ENCODE measurements around the gene KTN1.

DNA sequence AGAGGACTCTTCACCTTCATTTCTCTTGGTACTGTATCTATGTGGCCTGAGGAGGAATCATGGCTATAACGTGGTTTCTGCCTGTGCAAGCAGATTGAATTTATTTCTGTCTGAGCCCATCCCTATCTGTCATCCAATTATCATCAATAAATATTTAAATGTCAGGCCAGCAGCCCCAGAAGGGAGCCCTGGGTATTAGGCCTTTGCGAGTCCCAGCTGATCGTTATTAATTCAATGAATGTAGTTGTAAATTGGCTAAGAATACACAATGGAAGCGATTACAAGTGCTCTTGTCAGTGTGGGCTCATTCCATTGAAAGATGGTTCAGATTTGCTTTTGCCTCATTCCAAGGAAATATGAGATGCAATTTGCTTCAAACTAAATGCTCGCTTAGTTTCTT is 142.0 kb downstream of the KTN1 start:
- TF ChIP-seq ETV6 (CRISPR knock-in tag; IDR thresholded peaks at IDR 0.05): no peak
- TF ChIP-seq, protein P1, sequence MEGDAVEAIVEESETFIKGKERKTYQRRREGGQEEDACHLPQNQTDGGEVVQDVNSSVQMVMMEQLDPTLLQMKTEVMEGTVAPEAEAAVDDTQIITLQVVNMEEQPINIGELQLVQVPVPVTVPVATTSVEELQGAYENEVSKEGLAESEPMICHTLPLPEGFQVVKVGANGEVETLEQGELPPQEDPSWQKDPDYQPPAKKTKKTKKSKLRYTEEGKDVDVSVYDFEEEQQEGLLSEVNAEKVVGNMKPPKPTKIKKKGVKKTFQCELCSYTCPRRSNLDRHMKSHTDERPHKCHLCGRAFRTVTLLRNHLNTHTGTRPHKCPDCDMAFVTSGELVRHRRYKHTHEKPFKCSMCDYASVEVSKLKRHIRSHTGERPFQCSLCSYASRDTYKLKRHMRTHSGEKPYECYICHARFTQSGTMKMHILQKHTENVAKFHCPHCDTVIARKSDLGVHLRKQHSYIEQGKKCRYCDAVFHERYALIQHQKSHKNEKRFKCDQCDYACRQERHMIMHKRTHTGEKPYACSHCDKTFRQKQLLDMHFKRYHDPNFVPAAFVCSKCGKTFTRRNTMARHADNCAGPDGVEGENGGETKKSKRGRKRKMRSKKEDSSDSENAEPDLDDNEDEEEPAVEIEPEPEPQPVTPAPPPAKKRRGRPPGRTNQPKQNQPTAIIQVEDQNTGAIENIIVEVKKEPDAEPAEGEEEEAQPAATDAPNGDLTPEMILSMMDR (IDR thresholded peaks at IDR 0.05): no peak
- TF ChIP-seq FOXK1 (CRISPR knock-in tag; IDR thresholded peaks at IDR 0.05): no peak
- TF ChIP-seq NR3C1 (CRISPR knock-in tag; conservative IDR thresholded peaks at IDR 0.05; ENCODE audit: low read depth): no peak
- no peak for TF ChIP-seq ZSCAN18 (CRISPR knock-in tag; IDR thresholded peaks at IDR 0.05)
- no peak for TF ChIP-seq SP1 (CRISPR knock-in tag; conservative IDR thresholded peaks at IDR 0.05)
- TF ChIP-seq MXD4 (CRISPR knock-in tag; IDR thresholded peaks at IDR 0.05; ENCODE audit: borderline replicate concordance): no peak
- no peak for TF ChIP-seq MAX (CRISPR knock-in tag; IDR thresholded peaks at IDR 0.05)
- no peak for TF ChIP-seq ELF4 (CRISPR knock-in tag; IDR thresholded peaks at IDR 0.05; ENCODE audit: low read depth)
- no peak for TF ChIP-seq CBFB (CRISPR knock-in tag; IDR thresholded peaks at IDR 0.05; ENCODE audit: low read depth)
- TF ChIP-seq, protein P2, sequence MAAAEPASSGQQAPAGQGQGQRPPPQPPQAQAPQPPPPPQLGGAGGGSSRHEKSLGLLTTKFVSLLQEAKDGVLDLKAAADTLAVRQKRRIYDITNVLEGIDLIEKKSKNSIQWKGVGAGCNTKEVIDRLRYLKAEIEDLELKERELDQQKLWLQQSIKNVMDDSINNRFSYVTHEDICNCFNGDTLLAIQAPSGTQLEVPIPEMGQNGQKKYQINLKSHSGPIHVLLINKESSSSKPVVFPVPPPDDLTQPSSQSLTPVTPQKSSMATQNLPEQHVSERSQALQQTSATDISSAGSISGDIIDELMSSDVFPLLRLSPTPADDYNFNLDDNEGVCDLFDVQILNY (CRISPR knock-in tag; IDR thresholded peaks at IDR 0.05): no peak
- no peak for TF ChIP-seq USF2 (CRISPR knock-in tag; IDR thresholded peaks at IDR 0.05)
- no peak for TF ChIP-seq ZNF232 (CRISPR knock-in tag; IDR thresholded peaks at IDR 0.05)
- no peak for TF ChIP-seq ESRRA (CRISPR knock-in tag; IDR thresholded peaks at IDR 0.05; ENCODE audit: borderline replicate concordance)
